Measurements from ENCODE around the gene AATF.

GRCh38 chr17:36949461-36949927 is 740 bp downstream of the AATF start:
- TF ChIP-seq CTCF (IDR thresholded peaks at IDR 0.05; ENCODE audit: poor library complexity) (no peak), EZH2 (IDR thresholded peaks at IDR 0.05; ENCODE audit: borderline replicate concordance) (no peak), EZH2phosphoT487 (IDR thresholded peaks at IDR 0.05; ENCODE audit: low read depth, severe bottlenecking, unreplicated experiment) (no peak)

Data from hepatocyte (in vitro differentiated cells).